WTC11 (cell line): ENCODE data around the gene KDM2A. TPM values are rescaled to one million over a fixed set of nuclear protein-coding genes. Genes with fewer than 3 reads are reported as not detected.
"Not testable (repeated sequence)": the region's sequence is repeated elsewhere in the genome, so short reads cannot be mapped to it uniquely, and the experiment has no call there.

ENCODE experiments used
- ATAC-seq: fragments of 200-7000 bp; cut with Tn5 transposase; 2 replicates; pipeline ENCODE4 v1.10.0; 2021; ENCODE audit warnings: mild to moderate bottlenecking, moderate library complexity
- CTCF ChIA-PET: fragments of 300-600 bp; sonication (Branson Sonifier 250); formaldehyde crosslinking; loops from one replicate; lab custom pipeline; 2021; ENCODE audit warnings: antibody characterized with exemption; lab: Charles Lee
- POLR2A ChIA-PET: fragments of 350-600 bp; sonication (Branson Sonifier 250); formaldehyde crosslinking; loops from one replicate; lab custom pipeline; 2021; ENCODE audit warnings: antibody characterized with exemption; lab: Charles Lee
- DNase-seq: peaks from one replicate; pipeline ENCODE4 v3.0.0; 2021; ENCODE audit warnings: low spot score
- H3K27ac Mint-ChIP-seq: 2 replicates; pipeline ENCODE4 v1.8.0; 2021; ENCODE audit warnings: mixed read lengths
- H3K27me3 Mint-ChIP-seq: 2 replicates; pipeline ENCODE4 v1.8.0; 2021; ENCODE audit warnings: low read depth, mild to moderate bottlenecking, moderate library complexity, mixed read lengths
- H3K36me3 Mint-ChIP-seq: 2 replicates; pipeline ENCODE4 v1.8.0; 2021; ENCODE audit warnings: mixed read lengths
- H3K4me1 Mint-ChIP-seq: 2 replicates; pipeline ENCODE4 v1.8.0; 2022; ENCODE audit warnings: mixed read lengths
- H3K4me3 Mint-ChIP-seq: 2 replicates; pipeline ENCODE4 v1.8.0; 2021; ENCODE audit warnings: mild to moderate bottlenecking, moderate library complexity, mixed read lengths
- H3K9me3 Mint-ChIP-seq: 2 replicates; pipeline ENCODE4 v1.8.0; 2021; ENCODE audit warnings: mixed read lengths
- ARID4B ChIP-seq: sonication (generic); formaldehyde crosslinking; IDR thresholded peaks from 2 replicates; pipeline ENCODE4 v1.8.0; 2023; ENCODE audit warnings: missing genetic modification reagents, mild to moderate bottlenecking, borderline replicate concordance
- CBFB ChIP-seq: sonication (generic); formaldehyde crosslinking; IDR thresholded peaks from 2 replicates; pipeline ENCODE4 v1.8.1; 2022; ENCODE audit warnings: mild to moderate bottlenecking, low read depth, missing genetic modification reagents
- E2F4 ChIP-seq: sonication (generic); formaldehyde crosslinking; IDR thresholded peaks from 2 replicates; pipeline ENCODE4 v1.8.1; 2022; ENCODE audit warnings: low read depth, mild to moderate bottlenecking, moderate library complexity, missing genetic modification reagents, borderline replicate concordance
- FOXK1 ChIP-seq: sonication (generic); formaldehyde crosslinking; IDR thresholded peaks from 2 replicates; pipeline ENCODE4 v1.8.0; 2022; ENCODE audit warnings: mild to moderate bottlenecking, moderate library complexity, missing genetic modification reagents
- HMGA2 ChIP-seq: fragments of 250-450 bp; sonication (Bioruptor Pico); IDR thresholded peaks from 2 replicates; pipeline ENCODE4 v1.4.0; 2021; ENCODE audit warnings: mild to moderate bottlenecking, moderate library complexity
- IRF2 ChIP-seq: sonication (generic); formaldehyde crosslinking; IDR thresholded peaks from 2 replicates; pipeline ENCODE4 v1.8.0; 2022; ENCODE audit warnings: low read depth, missing genetic modification reagents, borderline replicate concordance
- NFYB ChIP-seq: sonication (generic); formaldehyde crosslinking; conservative IDR thresholded peaks from 2 replicates; pipeline ENCODE4 v1.8.0; 2022; ENCODE audit warnings: low read depth, missing genetic modification reagents
- ZSCAN18 ChIP-seq: fragments of 250-450 bp; sonication (Bioruptor Pico); IDR thresholded peaks from 2 replicates; pipeline ENCODE4 v2.1.2; 2022; ENCODE audit warnings: mild to moderate bottlenecking, moderate library complexity
- total RNA-seq: library from RNA; stranded (reverse); gene quantifications from 3 replicates; pipeline ENCODE4 v1.2.3, GENCODE V29; 2021

The KDM2A gene
- total RNA-seq, 1 experiment from 2014 or later, result 58.0 TPM

GRCh38 chr11:67204822-67205221 lies 85.8 kb downstream of the KDM2A start (continued):
- TF ChIP-seq ZSCAN18, result no peak
- no peak for TF ChIP-seq ARID4B (CRISPR knock-in tag)

GRCh38 chr11:67209222-67209621 lies 90.2 kb downstream of the KDM2A start:
- H3K4me1 Mint-ChIP-seq, H3K27me3 Mint-ChIP-seq, H3K9me3 Mint-ChIP-seq, POLR2A ChIA-PET, CTCF ChIA-PET, H3K4me3 Mint-ChIP-seq, ATAC-seq, H3K27ac Mint-ChIP-seq, DNase-seq: not testable (repeated sequence)
- H3K36me3 Mint-ChIP-seq, result peaks cover 40% of the 10 kb centered on the region
- peak; percentile 96 for TF ChIP-seq HMGA2 (CRISPR knock-in tag)

- DNase-seq (no peak), ATAC-seq (no peak)
- Mint-ChIP-seq H3K9me3 (no peaks in the 10 kb centered on the region), H3K27me3 (no peaks in the 10 kb centered on the region), H3K27ac (peak overlapping the region; percentile 5; the same call in 1 of the 2 replicates), H3K36me3 (peaks cover 57% of the 10 kb centered on the region), H3K4me3 (no peak overlapping the region), H3K4me1 (no peaks in the 10 kb centered on the region)
- POLR2A ChIA-PET, result no interaction called here
- CTCF ChIA-PET, result no interaction called here
- TF ChIP-seq NFYB (CRISPR knock-in tag), result no peak
- TF ChIP-seq IRF2, result no peak
- TF ChIP-seq E2F4 (CRISPR knock-in tag), result no peak
- TF ChIP-seq CBFB (CRISPR knock-in tag), result no peak
- no peak for TF ChIP-seq ARID4B (CRISPR knock-in tag)
- no peak for TF ChIP-seq FOXK1 (CRISPR knock-in tag)
Observed at GRCh38 chr11:67211656-67212436, 92.8 kb downstream of the KDM2A start.
